ENCODE measurements around the gene CELA3B.

GRCh38 chr1:21935393-21935804 is 41.4 kb upstream of the CELA3B start:
- TF ChIP-seq POLR2AphosphoS5 (IDR thresholded peaks at IDR 0.05; ENCODE audit: low read depth, low read length) (no peak), TCF7L2 (IDR thresholded peaks at IDR 0.05; ENCODE audit: low read depth, low read length) (no peak), REST (IDR thresholded peaks at IDR 0.05; ENCODE audit: insufficient read depth in 1 of 2, low read depth in 2 of 2, low read length in 1 of 2) (no peak), CTCF (IDR thresholded peaks at IDR 0.05) (no peak)

All from Panc1 (cell line).